GM12878 (cell line): Measurements from ENCODE around the gene ZBED5. TPM values are rescaled to one million over a fixed set of nuclear protein-coding genes. Genes with fewer than 3 reads are reported as not detected.

Source experiments
- ATAC-seq: fragments of 200-7000 bp; cut with Tn5 transposase; 3 replicates; pipeline ENCODE4 v1.9.1; 2020; ENCODE audit warnings: mild to moderate bottlenecking, moderate library complexity
- BruUV-seq: library from RNA; stranded (reverse); fragments of 400-500 nt; replicated peaks from 2 replicates; lab custom pipeline; 2021; lab: Mats Ljungman, UMichigan
- CTCF ChIA-PET: fragments of 300-600 bp; sonication (Branson Sonifier 250); formaldehyde crosslinking; extraction: SDS; loops from one replicate; lab custom pipeline; 2021; ENCODE audit warnings: inconsistent platforms; lab: Yijun Ruan, JAX
- POLR2A ChIA-PET: fragments of 350-600 bp; formaldehyde crosslinking; extraction: SDS; loops from one replicate; lab custom pipeline; 2021; ENCODE audit warnings: inconsistent platforms; lab: Charles Lee
- RAD21 ChIA-PET: fragments of 300-600 bp; sonication (Branson Sonifier 250); formaldehyde crosslinking; loops from one replicate; lab custom pipeline; 2023; ENCODE audit warnings: antibody characterized with exemption; ENCODE audit not compliant: unreplicated experiment; lab: Charles Lee
- SMC1A ChIA-PET: fragments of 300-600 bp; sonication (Branson Sonifier 250); formaldehyde crosslinking; loops from one replicate; lab custom pipeline; 2023; ENCODE audit not compliant: unreplicated experiment, uncharacterized antibody; lab: Charles Lee
- DNase-seq: peaks from one replicate; pipeline ENCODE4 v3.0.0-alpha.2; 2011; ENCODE audit warnings: low read depth, low spot score
- FAIRE-seq: peaks from 3 replicates; lab custom pipeline; 2011; peaks lifted over from hg19 to GRCh38; lab: Jason Lieb, UNC
- H2AFZ ChIP-seq: 2 replicates; pipeline ENCODE4 v1.6.0; 2011; ENCODE audit warnings: low read depth, low read length, control low read depth; ENCODE audit not compliant: control insufficient read depth
- H3K27ac ChIP-seq: 2 replicates; pipeline ENCODE4 v1.5.1; 2011; ENCODE audit warnings: control low read depth; ENCODE audit not compliant: control insufficient read depth, insufficient read depth
- H3K27me3 ChIP-seq, 2 experiments: replicated peaks in 1 of 2; 2 replicates each; pipeline versions ENCODE4 v1.6.0 to v1.6.1; 2011; ENCODE audit warnings: low read length in 1 of 2; ENCODE audit not compliant: control insufficient read depth in 2 of 2, insufficient read depth in 2 of 2
- H3K36me3 ChIP-seq, 2 experiments: 2 replicates each; pipeline ENCODE4 v1.5.1; 2011; ENCODE audit warnings: low read length in 1 of 2; ENCODE audit not compliant: control insufficient read depth in 2 of 2, insufficient read depth in 2 of 2
- H3K4me1 ChIP-seq: 2 replicates; pipeline ENCODE4 v1.6.1; 2011; ENCODE audit warnings: mild to moderate bottlenecking, low read length, moderate library complexity, mixed read lengths; ENCODE audit not compliant: control insufficient read depth, insufficient read depth
- H3K4me2 ChIP-seq: 2 replicates; pipeline ENCODE4 v1.6.0; 2011; ENCODE audit warnings: control low read depth; ENCODE audit not compliant: control insufficient read depth, insufficient read depth
- H3K4me3 ChIP-seq: fragments of 200-600 bp; sonication (generic); 2 replicates; pipeline ENCODE4 v1.5.1; 2016
- H3K79me2 ChIP-seq: 2 replicates; pipeline ENCODE4 v1.6.0; 2011; ENCODE audit warnings: low read length; ENCODE audit not compliant: control insufficient read depth, insufficient read depth
- H3K9ac ChIP-seq: 2 replicates; pipeline ENCODE4 v1.8.0; 2011; ENCODE audit warnings: low read length, control low read depth, mixed read lengths; ENCODE audit not compliant: control insufficient read depth, insufficient read depth
- H3K9me3 ChIP-seq: replicated peaks from 3 replicates; pipeline ENCODE4 v1.5.1; 2011; ENCODE audit warnings: mild to moderate bottlenecking, low read length; ENCODE audit not compliant: control insufficient read depth, insufficient read depth
- H4K20me1 ChIP-seq: 2 replicates; pipeline ENCODE4 v1.6.0; 2011; ENCODE audit not compliant: control insufficient read depth, insufficient read depth
- SMC3 ChIP-seq: IDR thresholded peaks from 2 replicates; pipeline ENCODE4 v1.6.1; 2011; ENCODE audit warnings: low read length, improper control_type of control experiment, borderline replicate concordance
- WGBS: methylation state at CpG from one replicate; pipeline ENCODE4 v1.1.6; 2016; ENCODE audit warnings: low lambda C conversion rate; ENCODE audit not compliant: insufficient replicate concordance, insufficient coverage; ENCODE audit errors: missing lambda C conversion rate; 5-methylcytosine and 5-hydroxymethylcytosine counted together
- in situ Hi-C: fragments of 300-500 bp; cut with MboI; formaldehyde crosslinking; loops from 9 replicates; pipeline ENCODE4 v1.14.3; 2018; ENCODE audit warnings: mixed read lengths
- intact Hi-C: fragments of 100-400 bp; cut with micrococcal nuclease; formaldehyde crosslinking; loops from one replicate; pipeline ENCODE4 v1.14.2; 2022; ENCODE audit not compliant: unreplicated experiment
- polyA plus RNA-seq, 11 experiments: library from polyadenylated mRNA; depleted of rRNA in 4 of 11; unstranded in 6 of 11; stranded (reverse) in 5 of 11; fragments of >200 nt; fragmentation: Nextera tagmentation in 4 of 11; fragmentation: Illumina TruSeq in 1 of 11; extraction: Ambion mirVana in 4 of 11; extraction: Trizol in 1 of 11; gene quantifications; 1 replicate in 1 of 11; 2 replicates in 10 of 11; pipeline versions ENCODE4 v1.2.1 to v1.2.3, GENCODE V29; 2011 to 2016; ENCODE audit warnings: inconsistent platforms in 2 of 11, missing spikeins in 2 of 11, low read depth in 1 of 11
- total RNA-seq, 4 experiments: library from RNA; depleted of rRNA in 3 of 4; stranded (reverse); fragments of >200 nt in 3 of 4; fragmentation: Illumina TruSeq in 1 of 4; extraction: Trizol in 1 of 4; gene quantifications; 2 replicates each; pipeline versions ENCODE4 v1.2.1 to v1.2.3, GENCODE V29; 2013 to 2021
- TF ChIP-seq, protein P1 (sequence below): IDR thresholded peaks from 2 replicates; pipeline ENCODE4 v1.6.1; 2011; ENCODE audit warnings: borderline replicate concordance, low read depth, mild to moderate bottlenecking, moderate library complexity, low read length; ENCODE audit not compliant: insufficient read depth, poor library complexity, severe bottlenecking

ZBED5 gene
- total and polyA plus RNA-seq, 10 of the 15 experiments (the other 5 are each of a cell fraction or from before 2014, with no cell fraction given): 27.3 to 86.8 (median 37.6) TPM

DNA sequence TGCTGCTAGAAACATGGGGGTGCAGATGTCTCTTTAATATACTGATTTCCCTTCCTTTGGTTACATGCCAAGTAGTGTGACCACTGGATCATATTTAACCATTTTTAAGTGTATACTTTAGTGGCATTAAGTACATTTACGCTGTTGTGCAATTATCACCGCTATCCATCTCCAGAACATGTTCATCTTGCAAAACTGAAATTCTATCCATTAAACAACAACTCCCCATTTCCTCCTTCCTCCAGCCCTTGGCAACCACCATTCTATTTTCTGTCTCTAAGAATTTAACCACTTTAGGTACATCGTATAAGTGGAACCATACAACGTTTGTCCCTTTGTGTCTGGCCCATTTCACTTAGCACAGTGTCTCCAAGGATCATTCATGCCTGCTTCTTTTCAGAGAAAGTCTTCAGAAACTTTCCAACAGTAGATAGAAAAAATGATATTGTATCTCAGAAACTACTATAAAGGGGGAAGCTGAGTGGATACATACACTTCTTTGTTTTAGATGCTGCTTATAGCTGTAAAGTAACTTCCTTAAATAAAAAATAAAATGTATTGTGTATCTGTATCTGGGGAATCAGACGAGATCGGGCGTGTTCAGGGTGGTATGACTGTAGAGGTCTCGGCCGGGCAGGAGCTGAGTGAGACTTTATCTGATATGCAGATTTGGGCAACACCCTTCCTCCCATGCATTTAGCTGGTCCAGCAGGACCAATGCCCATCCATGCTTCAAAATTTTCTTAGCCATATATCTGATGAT, 44.6 kb upstream of the ZBED5 start:
- CTCF ChIA-PET: interaction anchor here (1.2 kb wide), 1 partner anchor 24 kb away, joined by 4 read pairs; no protein-coding TSS in a partner anchor
- no peak overlapping the region for H2AFZ ChIP-seq
- no peak overlapping the region for H3K27ac ChIP-seq
- no peaks in the 10 kb centered on the region for H4K20me1 ChIP-seq
- H3K4me3 ChIP-seq: no peak overlapping the region
- DNase-seq: no peak
- no TSS peak for BruUV-seq
- 55% methylated on average over 9 of the region's 9 CpGs for WGBS
- no peaks in the 10 kb centered on the region; the same call in 1 of the 2 replicates for H3K4me1 ChIP-seq
- H3K4me2 ChIP-seq: no peak overlapping the region
- TF ChIP-seq SMC3: no peak
- TF ChIP-seq, protein P1, sequence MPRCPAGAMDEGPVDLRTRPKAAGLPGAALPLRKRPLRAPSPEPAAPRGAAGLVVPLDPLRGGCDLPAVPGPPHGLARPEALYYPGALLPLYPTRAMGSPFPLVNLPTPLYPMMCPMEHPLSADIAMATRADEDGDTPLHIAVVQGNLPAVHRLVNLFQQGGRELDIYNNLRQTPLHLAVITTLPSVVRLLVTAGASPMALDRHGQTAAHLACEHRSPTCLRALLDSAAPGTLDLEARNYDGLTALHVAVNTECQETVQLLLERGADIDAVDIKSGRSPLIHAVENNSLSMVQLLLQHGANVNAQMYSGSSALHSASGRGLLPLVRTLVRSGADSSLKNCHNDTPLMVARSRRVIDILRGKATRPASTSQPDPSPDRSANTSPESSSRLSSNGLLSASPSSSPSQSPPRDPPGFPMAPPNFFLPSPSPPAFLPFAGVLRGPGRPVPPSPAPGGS: no peak
- TF ChIP-seq, all 136 proteins: peak for 0
- ATAC-seq: no peak
- Histone ChIP-seq H3K36me3 (no peaks in the 10 kb centered on the region), H3K79me2 (no peaks in the 10 kb centered on the region), H3K27me3 (no peaks in the 10 kb centered on the region; a peak in 1 of 4 replicates), H3K9ac (no peak overlapping the region), H3K9me3 (no peaks in the 10 kb centered on the region)
- SMC1A ChIA-PET: interaction anchor here (0.7 to 1.2 kb wide), 2 partner anchors 18 to 380 kb away, joined by 3 read pairs; no protein-coding TSS in a partner anchor
- in situ Hi-C loops: no loop called here
- RAD21 ChIA-PET: no interaction called here
- POLR2A ChIA-PET: no interaction called here
- intact Hi-C loops: no loop called here
- FAIRE-seq: no peak
